Esophagus (tissue), 2 donors: ENCODE measurements around the gene KCNH6. TPM values are rescaled to one million over a fixed set of nuclear protein-coding genes. Genes with fewer than 3 reads are reported as not detected.

Experiments used
- H3K27ac ChIP-seq, 2 donors: one replicate each; pipeline ENCODE4 v1.5.1; 2013; ENCODE audit warnings: low read depth in 2 of 2, mild to moderate bottlenecking in 2 of 2, inconsistent platforms in 1 of 2, low read length in 1 of 2, moderate library complexity in 1 of 2
- H3K27me3 ChIP-seq, 2 donors: one replicate each; pipeline ENCODE4 v1.6.1; 2013; ENCODE audit warnings: low read length in 2 of 2, control low read depth in 1 of 2, mild to moderate bottlenecking in 1 of 2; ENCODE audit not compliant: insufficient read depth in 2 of 2, control insufficient read depth in 1 of 2
- H3K36me3 ChIP-seq, 2 donors: one replicate each; pipeline ENCODE4 v1.6.1; 2013; ENCODE audit warnings: low read length in 1 of 2; ENCODE audit not compliant: control insufficient read depth in 2 of 2, insufficient read depth in 2 of 2
- H3K4me1 ChIP-seq, 2 donors: one replicate each; pipeline ENCODE4 v1.6.1; 2013; ENCODE audit warnings: low read length in 1 of 2; ENCODE audit not compliant: control insufficient read depth in 2 of 2, insufficient read depth in 2 of 2
- H3K4me3 ChIP-seq, 2 donors: one replicate each; pipeline ENCODE4 v1.5.1; 2013; ENCODE audit warnings: low read length in 2 of 2, mild to moderate bottlenecking in 2 of 2, low read depth in 1 of 2, moderate library complexity in 1 of 2
- H3K9me3 ChIP-seq, 2 donors: one replicate each; pipeline ENCODE4 v1.6.1; 2013; ENCODE audit warnings: mild to moderate bottlenecking in 2 of 2, low read depth in 1 of 2, low read length in 1 of 2, moderate library complexity in 1 of 2; ENCODE audit not compliant: control insufficient read depth in 2 of 2, insufficient read depth in 1 of 2
- whole genome bisulfite sequencing, 2 donors: extraction: QIAGEN DNeasy Blood & Tissue Kit; methylation state at CpG; one replicate each; pipeline ENCODE4 v1.1.7; 2013; 5-methylcytosine and 5-hydroxymethylcytosine counted together
- polyA plus RNA-seq, 2 donors: library from polyadenylated mRNA; stranded (reverse); fragments of 200-250 nt; gene quantifications; one replicate each; pipeline ENCODE4 v1.2.3, GENCODE V29; 2013
- donor health status: healthy with polysubstance abuse.
- donor health status: Bipolar disorder and iron deficiency.

Gene KCNH6
- polyA plus RNA-seq, 2 donors = 0.04 TPM; not detected in 1

DNA sequence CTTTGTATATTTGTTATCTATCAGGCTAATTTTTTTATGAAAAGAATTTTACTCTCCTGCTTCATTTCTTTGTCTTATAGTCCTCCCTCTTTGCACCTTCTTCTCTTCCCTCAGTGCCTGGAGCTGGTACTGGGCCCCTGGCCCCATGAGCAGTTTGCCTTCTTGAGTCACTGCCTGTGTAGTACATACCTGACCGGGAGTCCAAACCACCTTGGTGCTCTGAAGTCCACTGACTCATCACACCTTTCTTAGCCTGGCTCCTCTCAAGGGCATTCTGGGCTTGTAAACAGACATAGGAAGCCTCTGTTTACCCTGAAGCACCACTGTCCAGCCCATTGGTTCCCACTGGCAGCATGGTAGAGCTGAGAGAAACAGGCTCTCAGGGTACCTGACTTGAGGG, 66.5 kb downstream of the KCNH6 start:
- Histone ChIP-seq H3K4me1 (no peaks in the 10 kb centered on the region), H3K27ac (no peak overlapping the region), H3K36me3 (peaks cover 30 to 31% of the 10 kb centered on the region in 2 donors), H3K9me3 (no peaks in the 10 kb centered on the region), H3K4me3 (no peak overlapping the region), H3K27me3 (no peaks in the 10 kb centered on the region)
- WGBS, 2 donors = 95% methylated on average over 1 of the region's 1 CpG

DNA sequence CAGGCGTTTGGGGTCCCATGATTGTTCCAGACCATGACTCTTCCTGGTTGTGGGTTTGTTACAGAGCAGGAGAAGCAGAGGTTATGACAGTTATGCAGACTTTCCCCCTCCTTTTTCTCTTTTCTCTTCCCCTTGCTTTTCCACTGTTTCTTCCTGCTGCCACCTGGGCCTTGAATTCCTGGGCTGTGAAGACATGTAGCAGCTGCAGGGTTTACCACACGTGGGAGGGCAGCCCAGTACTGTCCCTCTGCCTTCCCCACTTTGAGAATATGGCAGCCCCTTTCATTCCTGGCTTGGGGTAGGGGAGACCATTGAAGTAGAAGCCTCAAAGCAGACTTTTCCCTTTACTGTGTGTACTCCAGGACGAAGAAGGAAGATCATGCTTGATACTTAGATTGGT, 69.6 kb downstream of the KCNH6 start:
- Histone ChIP-seq H3K27ac (no peak overlapping the region), H3K9me3 (no peaks in the 10 kb centered on the region), H3K4me3 (no peak overlapping the region), H3K4me1 (no peaks in the 10 kb centered on the region), H3K27me3 (no peaks in the 10 kb centered on the region), H3K36me3 (peaks cover 23 to 31% of the 10 kb centered on the region in 2 donors)
- 89 to 90% methylated on average over 3 of the region's 3 CpGs for WGBS, 2 donors

DNA sequence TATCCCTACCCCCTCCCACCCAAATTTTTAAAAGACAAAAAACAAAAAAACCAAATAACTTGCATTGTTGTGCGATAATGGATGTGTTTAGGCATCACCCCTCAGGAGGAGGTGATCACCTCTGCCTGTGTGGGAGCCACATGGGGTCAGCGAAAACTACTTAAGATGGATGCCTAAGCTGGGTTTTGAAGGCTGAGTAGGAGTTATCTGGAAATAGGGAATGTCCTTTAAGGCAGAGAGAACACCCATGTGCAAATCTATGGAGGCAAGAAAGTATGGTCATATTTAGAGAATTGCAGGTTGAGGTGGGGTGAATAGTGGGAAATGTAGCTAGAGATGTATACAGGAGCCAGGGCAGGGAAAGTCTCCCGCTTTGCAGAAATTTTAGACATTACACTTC, 72.0 kb downstream of the KCNH6 start:
- no peaks in the 10 kb centered on the region for H3K9me3 ChIP-seq
- peaks cover 0 to 3% of the 10 kb centered on the region in 2 donors for H3K4me1 ChIP-seq
- H3K27me3 ChIP-seq = no peaks in the 10 kb centered on the region
- no peak overlapping the region for H3K27ac ChIP-seq
- H3K4me3 ChIP-seq = no peak overlapping the region
- H3K36me3 ChIP-seq = peaks cover 13 to 16% of the 10 kb centered on the region in 2 donors
- 97 to 99% methylated on average over 3 of the region's 3 CpGs for WGBS, 2 donors

Other genes starting within 250 kb of the KCNH6 start
- gene CYB561, start 77.1 kb upstream of the KCNH6 start, polyA plus RNA-seq = 10 to 100 TPM; 35.0 to 45.6 TPM
- gene ACE, start 46.3 kb upstream of the KCNH6 start, polyA plus RNA-seq = 1 to 10 TPM; 1.2 to 1.9 TPM
- gene DCAF7, start 27.1 kb downstream of the KCNH6 start, polyA plus RNA-seq = 10 to 100 TPM in 1 of 2 donors, 1 to 10 TPM in 1; 9.1 to 16.0 TPM
- gene TACO1, start 77.5 kb downstream of the KCNH6 start, polyA plus RNA-seq = 10 to 100 TPM in 1 of 2 donors, 1 to 10 TPM in 1; 8.5 to 17.2 TPM
- 10 to 100 TPM; 10.5 to 12.1 TPM for gene MAP3K3, start 99.1 kb downstream of the KCNH6 start, polyA plus RNA-seq
- 1 to 10 TPM; 4.6 to 6.3 TPM for gene LIMD2, start 176.8 kb downstream of the KCNH6 start, polyA plus RNA-seq
- 10 to 100 TPM; 15.5 to 17.2 TPM for gene STRADA, start 218.4 kb downstream of the KCNH6 start, polyA plus RNA-seq